Suppressor macrophage treated with lipopolysaccharide for 4 hours (primary cell): ENCODE measurements around the gene SRSF3.

Experiments used
- DNase-seq: peaks from one replicate; pipeline ENCODE4 v3.0.0-alpha.2; 2020

Gene SRSF3

GRCh38 chr6:36624461-36625157 lies 30.4 kb downstream of the SRSF3 start:
- DNase-seq: no peak

GRCh38 chr6:36625158-36625919 lies 31.2 kb downstream of the SRSF3 start:
- DNase-seq: no peak

GRCh38 chr6:36626636-36627035 lies 32.5 kb downstream of the SRSF3 start:
- DNase-seq: no peak

- no peak for DNase-seq
Measured at GRCh38 chr6:36627141-36627540, 33.0 kb downstream of the SRSF3 start.

- peak; percentile 91 for DNase-seq
Measured at GRCh38 chr6:36627801-36628246, 33.7 kb downstream of the SRSF3 start.

GRCh38 chr6:36629784-36630183 lies 35.6 kb downstream of the SRSF3 start:
- DNase-seq: no peak

GRCh38 chr6:36631326-36632011 lies 37.3 kb downstream of the SRSF3 start:
- no peak for DNase-seq

GRCh38 chr6:36633370-36633769 lies 39.2 kb downstream of the SRSF3 start:
- DNase-seq: no peak

- no peak for DNase-seq
Measured at GRCh38 chr6:36633915-36634314, 39.8 kb downstream of the SRSF3 start.

GRCh38 chr6:36634317-36635108 lies 40.4 kb downstream of the SRSF3 start:
- DNase-seq: no peak

- no peak for DNase-seq
Measured at GRCh38 chr6:36636283-36636682, 42.1 kb downstream of the SRSF3 start.

- DNase-seq: no peak
Measured at GRCh38 chr6:36636687-36637418, 42.7 kb downstream of the SRSF3 start.

- no peak for DNase-seq
Measured at GRCh38 chr6:36638579-36638978, 44.4 kb downstream of the SRSF3 start.

- DNase-seq: no peak
Measured at GRCh38 chr6:36639171-36639808, 45.1 kb downstream of the SRSF3 start.

- no peak for DNase-seq
Measured at GRCh38 chr6:36641543-36641942, 47.4 kb downstream of the SRSF3 start.

- no peak for DNase-seq
Measured at GRCh38 chr6:36642913-36643817, 49.0 kb downstream of the SRSF3 start.

GRCh38 chr6:36643977-36644376 lies 49.8 kb downstream of the SRSF3 start:
- no peak for DNase-seq

GRCh38 chr6:36649086-36649485 lies 54.9 kb downstream of the SRSF3 start:
- DNase-seq: no peak

GRCh38 chr6:36649701-36650484 lies 55.7 kb downstream of the SRSF3 start:
- no peak for DNase-seq
